Gastroesophageal sphincter (tissue), 3 donors: ENCODE results near the gene ACOT6.

Experiments used
- CTCF ChIP-seq, 4 experiments: fragments of 200-600 bp in 2 of 4; fragments of 450-650 bp in 2 of 4; sonication (generic) in 1 of 4; IDR thresholded peaks; one replicate each; pipeline ENCODE4 v1.5.1; 2017 to 2019; ENCODE audit warnings: antibody characterized with exemption in 4 of 4, mild to moderate bottlenecking in 2 of 4, moderate library complexity in 2 of 4
- EP300 ChIP-seq: sonication (generic); formaldehyde crosslinking; IDR thresholded peaks from one replicate; pipeline ENCODE4 v1.6.1; 2017; ENCODE audit warnings: antibody characterized with exemption, mild to moderate bottlenecking
- POLR2A ChIP-seq, 2 donors: fragments of 450-650 bp; IDR thresholded peaks; one replicate each; pipeline ENCODE4 v1.6.1; 2017; ENCODE audit warnings: antibody characterized with exemption in 2 of 2, mild to moderate bottlenecking in 2 of 2, moderate library complexity in 1 of 2
- POLR2AphosphoS5 ChIP-seq: sonication (generic); formaldehyde crosslinking; IDR thresholded peaks from one replicate; pipeline ENCODE4 v1.6.1; 2017; ENCODE audit warnings: antibody characterized with exemption

GRCh38 chr14:73612339-73613045 lies at the start of gene ACOT6:
- no peak for TF ChIP-seq EP300
- no peak for TF ChIP-seq CTCF (IDR thresholded peaks at IDR 0.05)
- no peak for TF ChIP-seq POLR2AphosphoS5
- peak; percentile 33 to 63 for TF ChIP-seq POLR2A (IDR thresholded peaks at IDR 0.05)
